HCT116 (cell line): ENCODE data around the gene HELT. TPM values are rescaled to one million over a fixed set of nuclear protein-coding genes. Genes with fewer than 3 reads are reported as not detected.

Experiments
- ATAC-seq: fragments of 200-7000 bp; cut with Tn5 transposase; 2 replicates; pipeline ENCODE4 v1.9.1; 2020; ENCODE audit warnings: mild to moderate bottlenecking, moderate library complexity
- BruUV-seq: library from RNA; stranded (reverse); fragments of 400-500 nt; replicated peaks from 2 replicates; lab custom pipeline; 2021; lab: Mats Ljungman, UMichigan
- CTCF ChIA-PET: fragments of 300-600 bp; sonication (Branson Sonifier 250); formaldehyde crosslinking; loops from one replicate; lab custom pipeline; 2021; ENCODE audit warnings: antibody characterized with exemption; lab: Charles Lee
- POLR2A ChIA-PET: fragments of 300-600, 350-600 bp; sonication (Branson Sonifier 250); formaldehyde crosslinking; loops from one replicate; lab custom pipeline; 2021; ENCODE audit warnings: antibody characterized with exemption; lab: Charles Lee
- RAD21 ChIA-PET, 2 experiments: fragments of 300-600 bp; sonication (Branson Sonifier 250); formaldehyde crosslinking; loops; one replicate each; lab custom pipeline; 2023; ENCODE audit warnings: low total read pairs in 2 of 2; ENCODE audit not compliant: uncharacterized antibody in 2 of 2, unreplicated experiment in 2 of 2, low non-redundant PET in 1 of 2; lab: Charles Lee
- DNase-seq: peaks from one replicate; pipeline ENCODE4 v3.0.0-alpha.2; 2010; ENCODE audit warnings: low read depth, low spot score
- H2AFZ ChIP-seq: fragments of 200-600 bp; shearing (Covaris generic), sonication (generic); 2 replicates; pipeline ENCODE4 v1.6.1; 2017; ENCODE audit warnings: low read depth, mixed run types, mixed read lengths, antibody characterized with exemption, low read length; ENCODE audit not compliant: poor library complexity, severe bottlenecking
- H3K27ac ChIP-seq: 2 replicates; pipeline ENCODE4 v1.5.1; 2012; ENCODE audit warnings: low read depth, low read length
- H3K27me3 ChIP-seq: fragments of 200-600 bp; sonication (generic); 2 replicates; pipeline ENCODE4 v1.6.1; 2016; ENCODE audit warnings: mixed run types, low read length, mixed read lengths; ENCODE audit not compliant: insufficient read depth
- H3K36me3 ChIP-seq, 2 experiments: fragments of 200-500 bp in 1 of 2; fragments of 200-600 bp in 1 of 2; sonication (Bioruptor generic) in 1 of 2; sonication (generic) in 1 of 2; 2 replicates each; pipeline versions ENCODE4 v1.5.1 to v1.6.1; 2014 to 2016; ENCODE audit warnings: low read length in 2 of 2, inconsistent platforms in 1 of 2, mixed read lengths in 1 of 2, mixed run types in 1 of 2; ENCODE audit not compliant: insufficient read depth in 2 of 2, control insufficient read depth in 1 of 2
- H3K4me1 ChIP-seq, 2 experiments: fragments of 200-600 bp in 1 of 2; sonication (generic) in 1 of 2; 2 replicates each; pipeline versions ENCODE4 v1.5.1 to v1.6.1; 2012 to 2017; ENCODE audit warnings: low read length in 2 of 2, inconsistent platforms in 1 of 2, mild to moderate bottlenecking in 1 of 2, mixed read lengths in 1 of 2, mixed run types in 1 of 2, moderate library complexity in 1 of 2; ENCODE audit not compliant: insufficient read depth in 2 of 2, control insufficient read depth in 1 of 2
- H3K4me2 ChIP-seq: fragments of 200-600 bp; sonication (generic); 2 replicates; pipeline ENCODE4 v1.6.1; 2017; ENCODE audit warnings: mixed run types, low read length, mixed read lengths
- H3K4me3 ChIP-seq, 2 experiments: fragments of 200-600 bp in 1 of 2; sonication (generic) in 1 of 2; replicated peaks in 1 of 2; 2 replicates each; pipeline ENCODE4 v1.5.1; 2011 to 2016; ENCODE audit warnings: low read length in 2 of 2, control low read depth in 1 of 2, low read depth in 1 of 2, mild to moderate bottlenecking in 1 of 2, mixed read lengths in 1 of 2, mixed run types in 1 of 2
- H3K79me2 ChIP-seq: fragments of 200-600 bp; sonication (generic); 2 replicates; pipeline ENCODE4 v1.6.1; 2017; ENCODE audit warnings: mild to moderate bottlenecking, mixed run types, low read length, moderate library complexity, mixed read lengths; ENCODE audit not compliant: insufficient read depth
- H3K9ac ChIP-seq: fragments of 200-600 bp; sonication (generic); 2 replicates; pipeline ENCODE4 v1.6.1; 2016; ENCODE audit warnings: low read length, mixed read lengths
- H3K9me2 ChIP-seq: fragments of 200-600 bp; sonication (generic), shearing (Covaris generic); 2 replicates; pipeline ENCODE4 v1.6.1; 2017; ENCODE audit warnings: mixed run types, mild to moderate bottlenecking, moderate library complexity; ENCODE audit not compliant: insufficient read depth
- H3K9me3 ChIP-seq, 2 experiments: fragments of 200-500 bp in 1 of 2; fragments of 200-600 bp in 1 of 2; sonication (Bioruptor generic) in 1 of 2; sonication (generic) in 1 of 2; 2 replicates each; pipeline ENCODE4 v1.6.1; 2014 to 2017; ENCODE audit warnings: low read length in 2 of 2, mixed read lengths in 2 of 2, inconsistent platforms in 1 of 2, low read depth in 1 of 2, mild to moderate bottlenecking in 1 of 2, mixed run types in 1 of 2, moderate library complexity in 1 of 2; ENCODE audit not compliant: control insufficient read depth in 1 of 2, insufficient read depth in 1 of 2
- H4K20me1 ChIP-seq: fragments of 200-600 bp; sonication (generic), shearing (Covaris generic); 2 replicates; pipeline ENCODE4 v1.6.1; 2017; ENCODE audit warnings: mixed run types, mild to moderate bottlenecking, moderate library complexity; ENCODE audit not compliant: insufficient read depth
- ATF3 ChIP-seq: IDR thresholded peaks from 2 replicates; pipeline ENCODE4 v1.6.1; 2012
- CBX3 ChIP-seq: IDR thresholded peaks from 2 replicates; pipeline ENCODE4 v1.6.1; 2012; ENCODE audit warnings: low read depth
- JUND ChIP-seq: IDR thresholded peaks from 2 replicates; pipeline ENCODE4 v1.6.1; 2012
- RAD21 ChIP-seq: IDR thresholded peaks from 2 replicates; pipeline ENCODE4 v1.6.1; 2012; ENCODE audit warnings: low read depth, mild to moderate bottlenecking
- REST ChIP-seq: IDR thresholded peaks from 2 replicates; pipeline ENCODE4 v1.6.1; 2012; ENCODE audit warnings: low read depth
- SP1 ChIP-seq: IDR thresholded peaks from 2 replicates; pipeline ENCODE4 v1.6.1; 2012; ENCODE audit warnings: low read depth
- SRF ChIP-seq: IDR thresholded peaks from 2 replicates; pipeline ENCODE4 v1.6.1; 2012; ENCODE audit warnings: low read depth
- TCF7L2 ChIP-seq: IDR thresholded peaks from 2 replicates; pipeline ENCODE4 v1.7.0; 2011; ENCODE audit warnings: borderline replicate concordance, inconsistent platforms; ENCODE audit not compliant: insufficient read depth, insufficient read length; ENCODE audit errors: extremely low read depth
- intact Hi-C: fragments of 100-400 bp; cut with micrococcal nuclease; formaldehyde crosslinking; loops from 2 replicates; pipeline ENCODE4 v1.10.0; 2022
- total RNA-seq: library from RNA; stranded (reverse); gene quantifications from one replicate; pipeline ENCODE4 v1.2.1, GENCODE V29; 2021; ENCODE audit not compliant: unreplicated experiment

Gene HELT
- total RNA-seq, 1 experiment from 2014 or later = not detected

GRCh38 chr4:185013417-185014125 is 4.7 kb upstream of the HELT start (continued):
- TF ChIP-seq TCF7L2 (no peak), SP1 (no peak), SRF (no peak), REST (no peak), JUND (no peak), ATF3 (no peak)

GRCh38 chr4:185015108-185015507 is 3.2 kb upstream of the HELT start:
- Histone ChIP-seq H3K9ac (no peak overlapping the region), H3K9me2 (no peaks in the 10 kb centered on the region), H3K4me3 (no peak overlapping the region), H4K20me1 (no peaks in the 10 kb centered on the region), H3K4me1 (no peaks in the 10 kb centered on the region), H3K79me2 (no peaks in the 10 kb centered on the region), H3K27me3 (no peaks in the 10 kb centered on the region), H2AFZ (no peak overlapping the region), H3K4me2 (no peak overlapping the region), H3K27ac (no peak overlapping the region), H3K9me3 (no peaks in the 10 kb centered on the region), H3K36me3 (no peaks in the 10 kb centered on the region)
- ATAC-seq (no peak), DNase-seq (no peak)
- intact Hi-C loops = no loop called here
- ChIA-PET CTCF (interaction anchor here (1.0 kb wide), 1 partner anchor 9 kb away, joined by 3 read pairs; no protein-coding TSS in a partner anchor), RAD21 (no interaction called here), POLR2A (no interaction called here)
- TF ChIP-seq RAD21 (peak; percentile 21; the same call in 1 of the 2 replicates), CBX3 (no peak)
- BruUV-seq = no TSS peak
